SK-N-SH (cell line): Measurements from ENCODE around the gene TAMM41.
"Not testable (repeated sequence)": the region's sequence is repeated elsewhere in the genome, so short reads cannot be mapped to it uniquely, and the experiment has no call there.

Experiments used
- CTCF ChIP-seq: fragments of 200-600 bp; sonication (generic); IDR thresholded peaks from 2 replicates; pipeline ENCODE4 v1.6.1; 2017; ENCODE audit warnings: antibody characterized with exemption, mild to moderate bottlenecking, moderate library complexity
- EP300 ChIP-seq, 2 experiments: IDR thresholded peaks; 2 replicates each; pipeline versions ENCODE4 v1.4.0 to v1.6.1; 2012; ENCODE audit warnings: borderline replicate concordance in 1 of 2, low read depth in 1 of 2, low read length in 1 of 2
- FOXJ3 ChIP-seq: sonication (generic); formaldehyde crosslinking; IDR thresholded peaks from 2 replicates; pipeline ENCODE4 v1.5.1; 2020; ENCODE audit warnings: mild to moderate bottlenecking, missing genetic modification reagents
- FOXM1 ChIP-seq: IDR thresholded peaks from 2 replicates; pipeline ENCODE4 v1.4.0; 2012; ENCODE audit warnings: low read depth, mild to moderate bottlenecking
- JUND ChIP-seq: IDR thresholded peaks from 2 replicates; pipeline ENCODE4 v1.4.0; 2012
- NRF1 ChIP-seq: IDR thresholded peaks from 2 replicates; pipeline ENCODE4 v1.6.1; 2012; ENCODE audit warnings: low read depth, mild to moderate bottlenecking, low read length
- POLR2AphosphoS5 ChIP-seq: IDR thresholded peaks from 2 replicates; pipeline ENCODE4 v1.6.1; 2012; ENCODE audit warnings: low read depth, low read length
- RAD21 ChIP-seq: IDR thresholded peaks from 2 replicates; pipeline ENCODE4 v1.6.1; 2012; ENCODE audit warnings: mild to moderate bottlenecking, low read length
- RFX5 ChIP-seq: IDR thresholded peaks from 2 replicates; pipeline ENCODE4 v1.6.1; 2012; ENCODE audit warnings: mild to moderate bottlenecking, improper control_type of control experiment, low read length
- RXRA ChIP-seq: IDR thresholded peaks from 2 replicates; pipeline ENCODE4 v1.4.0; 2012; ENCODE audit warnings: low read depth, mild to moderate bottlenecking, borderline replicate concordance
- TAF1 ChIP-seq: IDR thresholded peaks from 2 replicates; pipeline ENCODE4 v1.6.1; 2012; ENCODE audit warnings: low read depth, mild to moderate bottlenecking, low read length, moderate library complexity, borderline replicate concordance

- TF ChIP-seq FOXJ3 (CRISPR knock-in tag); JUND; EP300 (IDR thresholded peaks at IDR 0.05; ENCODE audit: borderline replicate concordance in 1 of 2, low read depth in 1 of 2, low read length in 1 of 2); RFX5; TAF1; CTCF; RAD21; NRF1; FOXM1; POLR2AphosphoS5; RXRA: not testable (repeated sequence)
Observed at GRCh38 chr3:11874707-11875106, 28.0 kb upstream of the TAMM41 start.
